ENCODE results near the gene C16orf74. TPM values are rescaled to one million over a fixed set of nuclear protein-coding genes. Genes with fewer than 3 reads are reported as not detected.

The C16orf74 gene
- polyA plus RNA-seq, 2 of the 4 experiments (the other 2 are of a cell fraction), result 3.8 to 9.1 TPM

DNA sequence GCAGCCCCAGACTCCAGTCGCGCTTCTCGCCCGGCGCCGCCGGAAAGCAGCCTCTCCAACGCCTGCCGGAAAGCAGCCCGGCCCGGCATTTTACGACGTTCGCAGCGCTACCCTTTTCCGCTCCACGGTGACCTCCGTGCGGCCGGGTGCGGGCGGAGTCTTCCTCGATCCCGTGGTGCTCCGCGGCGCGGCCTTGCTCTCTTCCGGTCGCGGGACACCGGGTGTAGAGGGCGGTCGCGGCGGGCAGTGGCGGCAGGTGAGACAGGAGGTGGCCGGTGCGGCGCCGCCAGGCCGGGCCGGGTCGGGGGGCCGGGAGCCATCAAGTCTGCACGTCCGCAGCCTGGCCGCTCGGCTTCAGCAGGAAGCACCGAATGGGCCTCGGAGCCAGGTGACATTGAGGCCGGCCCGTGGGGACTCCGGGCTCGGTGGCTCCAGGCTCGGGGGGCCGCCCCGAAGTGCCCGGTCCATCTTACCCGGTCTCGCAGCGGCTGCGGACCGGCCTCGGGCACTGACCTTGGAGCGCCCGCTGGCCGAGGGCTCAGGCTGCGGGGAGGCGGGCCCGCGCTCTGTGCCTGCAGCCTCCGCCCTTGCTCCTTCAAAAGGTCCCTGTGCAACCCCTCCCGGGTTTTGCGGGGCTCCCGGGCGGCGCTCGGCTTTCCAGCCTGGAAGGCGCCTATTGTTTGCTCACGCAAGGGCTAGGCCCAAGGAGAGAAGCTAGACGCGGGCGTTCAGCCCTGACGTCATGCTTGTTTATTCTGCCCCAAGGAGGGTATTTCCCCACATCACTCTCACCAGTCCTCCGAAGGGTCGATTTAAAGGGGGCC, 48.8 kb upstream of the C16orf74 start, which contains the start of the genes COX4I1 and EMC8:
COX4I1 (plus strand) TSS at position 199 of the 824 bp plus-strand sequence. CDS start 1,511 bp downstream, outside the sequence.
EMC8 (minus strand) TSS at position 48 of the 824 bp plus-strand sequence. CDS start 249 bp downstream, outside the sequence.
- Histone ChIP-seq H3K4me3 (peak within 1 kb of the TSS; percentile 100), H3K4me1 (peaks cover 19% of the 10 kb centered on the region), H3K4me2 (peak within 1 kb of the TSS; percentile 99), H3K9me3 (no peaks in the 10 kb centered on the region), H3K27ac (peak within 1 kb of the TSS; percentile 98)
- POLR2A ChIA-PET, result no interaction called here
- FAIRE-seq (no peak), ATAC-seq (peak; percentile 89 to 93), DNase-seq (ENCODE audit: low read depth in 1 of 2, low spot score in 1 of 2) (peak; percentile 89 to 95)
- CTCF ChIA-PET, result interaction anchor here (0.6 to 2.4 kb wide), 2 partner anchors 21 to 1557 kb away, joined by 3 to 16 read pairs; no protein-coding TSS in a partner anchor
- peak; percentile 64 to 92; a peak in 4 of 5 replicates for TF ChIP-seq JUN (IDR thresholded peaks at IDR 0.05)
- TF ChIP-seq E2F6 (IDR thresholded peaks at IDR 0.05; ENCODE audit: borderline replicate concordance, low read depth), result 0 out of 2 replicates have a peak, but pooled peaks have one; percentile 22
- TF ChIP-seq, protein P1, sequence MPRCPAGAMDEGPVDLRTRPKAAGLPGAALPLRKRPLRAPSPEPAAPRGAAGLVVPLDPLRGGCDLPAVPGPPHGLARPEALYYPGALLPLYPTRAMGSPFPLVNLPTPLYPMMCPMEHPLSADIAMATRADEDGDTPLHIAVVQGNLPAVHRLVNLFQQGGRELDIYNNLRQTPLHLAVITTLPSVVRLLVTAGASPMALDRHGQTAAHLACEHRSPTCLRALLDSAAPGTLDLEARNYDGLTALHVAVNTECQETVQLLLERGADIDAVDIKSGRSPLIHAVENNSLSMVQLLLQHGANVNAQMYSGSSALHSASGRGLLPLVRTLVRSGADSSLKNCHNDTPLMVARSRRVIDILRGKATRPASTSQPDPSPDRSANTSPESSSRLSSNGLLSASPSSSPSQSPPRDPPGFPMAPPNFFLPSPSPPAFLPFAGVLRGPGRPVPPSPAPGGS (IDR thresholded peaks at IDR 0.05), result peak; percentile 79; the same call in 2 of the 3 replicates
- TF ChIP-seq ESRRA (IDR thresholded peaks at IDR 0.05; ENCODE audit: borderline replicate concordance, low read length), result peak; percentile 39; the same call in 1 of the 2 replicates
- 0 out of 2 replicates have a peak, but pooled peaks have one; percentile 55 for TF ChIP-seq ATOH8 (CRISPR knock-in tag; IDR thresholded peaks at IDR 0.05; ENCODE audit: low read depth)
- TF ChIP-seq, protein P2, sequence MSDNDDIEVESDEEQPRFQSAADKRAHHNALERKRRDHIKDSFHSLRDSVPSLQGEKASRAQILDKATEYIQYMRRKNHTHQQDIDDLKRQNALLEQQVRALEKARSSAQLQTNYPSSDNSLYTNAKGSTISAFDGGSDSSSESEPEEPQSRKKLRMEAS (IDR thresholded peaks at IDR 0.05), result peak; percentile 80
- no peak for TF ChIP-seq EP300 (IDR thresholded peaks at IDR 0.05)
- peak; percentile 89 for TF ChIP-seq PHF8 (IDR thresholded peaks at IDR 0.05; ENCODE audit: borderline replicate concordance, low read depth)
- TF ChIP-seq KDM1A (IDR thresholded peaks at IDR 0.05; ENCODE audit: low read depth), result no peak
- peak; percentile 81 for TF ChIP-seq POLR2A (IDR thresholded peaks at IDR 0.05; ENCODE audit: low read length)
- peak; percentile 59; the same call in 1 of the 2 replicates for TF ChIP-seq FOXS1 (CRISPR knock-in tag; IDR thresholded peaks at IDR 0.05)
- TF ChIP-seq HOXB13 (CRISPR knock-in tag; IDR thresholded peaks at IDR 0.05; ENCODE audit: low read depth), result no peak
- 3% methylated on average over 48 of the region's 87 CpGs for WGBS (ENCODE audit: missing lambda C conversion rate)

DNA sequence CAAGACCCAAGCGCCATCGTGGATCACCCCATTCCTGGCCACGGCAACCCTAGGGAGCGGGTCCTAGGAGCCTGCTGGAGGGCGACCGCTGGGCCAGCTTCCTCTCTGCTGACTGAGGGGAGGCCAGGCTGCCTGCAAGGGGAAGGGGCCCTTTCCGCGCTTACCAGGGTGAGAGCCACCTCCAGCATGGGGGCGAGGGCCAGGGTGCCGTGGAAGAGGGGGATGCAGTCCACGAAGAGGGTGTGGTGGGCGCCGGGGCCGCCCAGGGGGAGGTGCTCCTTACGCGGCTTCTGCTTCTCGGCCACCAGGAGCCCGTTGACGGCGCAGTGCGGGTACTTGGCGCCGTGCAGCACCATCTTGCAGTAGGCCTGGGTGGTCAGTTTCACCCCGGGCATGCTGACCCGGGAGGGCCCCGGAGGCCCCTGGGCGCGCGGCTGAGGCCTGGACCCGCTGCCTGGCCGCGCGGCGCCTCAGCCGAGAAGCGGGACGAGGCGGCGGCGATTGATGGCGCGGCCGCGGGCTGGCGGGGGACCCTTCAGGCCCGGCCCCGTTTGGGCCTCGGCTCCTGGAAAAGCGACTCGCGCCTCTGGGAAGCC, 48.1 kb upstream of the C16orf74 start:
- Histone ChIP-seq H3K27ac (peak overlapping the region; percentile 98), H3K4me3 (peak overlapping the region; percentile 100), H3K9me3 (no peaks in the 10 kb centered on the region), H3K4me2 (peak overlapping the region; percentile 99), H3K4me1 (peaks cover 19% of the 10 kb centered on the region)
- ATAC-seq (peak; percentile 50 to 62), DNase-seq (ENCODE audit: low read depth in 1 of 2, low spot score in 1 of 2) (peak; percentile 33 to 65), FAIRE-seq (no peak)
- no peak for TF ChIP-seq FOXS1 (CRISPR knock-in tag; IDR thresholded peaks at IDR 0.05)
- TF ChIP-seq, protein P1 (IDR thresholded peaks at IDR 0.05), result peak; percentile 87; the same call in 1 of the 3 replicates
- no peak for TF ChIP-seq HES2 (IDR thresholded peaks at IDR 0.05)
- TF ChIP-seq POLR2AphosphoS2 (conservative IDR thresholded peaks at IDR 0.05; ENCODE audit: low read length), result no peak
- no peak for TF ChIP-seq ZFP36 (IDR thresholded peaks at IDR 0.05; ENCODE audit: borderline replicate concordance, partially characterized antibody)
- TF ChIP-seq EHF (CRISPR knock-in tag; IDR thresholded peaks at IDR 0.05), result no peak
- TF ChIP-seq ZSCAN20 (CRISPR knock-in tag; IDR thresholded peaks at IDR 0.05), result no peak
- TF ChIP-seq KDM5A (IDR thresholded peaks at IDR 0.05), result peak; percentile 16; the same call in 1 of the 2 replicates
- no peak for TF ChIP-seq ATOH8 (CRISPR knock-in tag; IDR thresholded peaks at IDR 0.05; ENCODE audit: low read depth)
- TF ChIP-seq FOSB (CRISPR knock-in tag; IDR thresholded peaks at IDR 0.05), result no peak
- no peak for TF ChIP-seq TFCP2L1 (CRISPR knock-in tag; IDR thresholded peaks at IDR 0.05)
- no peak for TF ChIP-seq NPAS2 (CRISPR knock-in tag; IDR thresholded peaks at IDR 0.05; ENCODE audit: borderline replicate concordance)
- TF ChIP-seq, protein P2 (IDR thresholded peaks at IDR 0.05), result no peak
- TF ChIP-seq ESRRA (IDR thresholded peaks at IDR 0.05; ENCODE audit: borderline replicate concordance, low read length), result no peak
- TF ChIP-seq BHLHE40 (IDR thresholded peaks at IDR 0.05; ENCODE audit: low read depth, low read length), result no peak
- no peak for TF ChIP-seq CHD4 (IDR thresholded peaks at IDR 0.05; ENCODE audit: borderline replicate concordance)
- TF ChIP-seq KDM1A (IDR thresholded peaks at IDR 0.05; ENCODE audit: low read depth), result no peak
- ChIA-PET POLR2A (no interaction called here), CTCF (interaction anchor here (0.6 to 2.3 kb wide), 4 partner anchors 10 to 1557 kb away, joined by 3 to 6 read pairs (median 3); no protein-coding TSS in a partner anchor)
- WGBS (ENCODE audit: missing lambda C conversion rate), result 6% methylated on average over 7 of the region's 51 CpGs
